Measurements from ENCODE around the gene TMEM117.

DNA sequence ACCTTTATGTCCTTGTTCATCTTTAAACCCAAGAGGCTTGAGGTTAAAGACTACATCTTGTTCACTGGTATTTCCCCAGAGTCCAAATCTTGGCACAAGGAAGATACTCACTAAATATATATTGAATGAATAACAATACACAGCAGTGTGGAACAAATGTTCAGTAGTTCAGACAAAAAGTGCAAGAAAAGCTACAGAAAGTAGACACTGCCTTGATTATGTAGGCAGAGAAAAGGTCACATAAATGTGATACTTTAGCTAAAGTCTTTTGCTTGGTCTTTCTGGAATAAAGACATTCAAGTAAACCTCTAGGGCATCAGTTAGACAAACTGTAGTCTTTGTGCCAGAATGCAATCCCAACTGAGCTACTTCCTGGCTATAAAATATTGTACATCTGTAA, 157.0 kb downstream of the TMEM117 start:
- TF ChIP-seq POLR2AphosphoS5 (IDR thresholded peaks at IDR 0.05) (no peak), EP300 (IDR thresholded peaks at IDR 0.05) (no peak)
- TF ChIP-seq, protein P1, sequence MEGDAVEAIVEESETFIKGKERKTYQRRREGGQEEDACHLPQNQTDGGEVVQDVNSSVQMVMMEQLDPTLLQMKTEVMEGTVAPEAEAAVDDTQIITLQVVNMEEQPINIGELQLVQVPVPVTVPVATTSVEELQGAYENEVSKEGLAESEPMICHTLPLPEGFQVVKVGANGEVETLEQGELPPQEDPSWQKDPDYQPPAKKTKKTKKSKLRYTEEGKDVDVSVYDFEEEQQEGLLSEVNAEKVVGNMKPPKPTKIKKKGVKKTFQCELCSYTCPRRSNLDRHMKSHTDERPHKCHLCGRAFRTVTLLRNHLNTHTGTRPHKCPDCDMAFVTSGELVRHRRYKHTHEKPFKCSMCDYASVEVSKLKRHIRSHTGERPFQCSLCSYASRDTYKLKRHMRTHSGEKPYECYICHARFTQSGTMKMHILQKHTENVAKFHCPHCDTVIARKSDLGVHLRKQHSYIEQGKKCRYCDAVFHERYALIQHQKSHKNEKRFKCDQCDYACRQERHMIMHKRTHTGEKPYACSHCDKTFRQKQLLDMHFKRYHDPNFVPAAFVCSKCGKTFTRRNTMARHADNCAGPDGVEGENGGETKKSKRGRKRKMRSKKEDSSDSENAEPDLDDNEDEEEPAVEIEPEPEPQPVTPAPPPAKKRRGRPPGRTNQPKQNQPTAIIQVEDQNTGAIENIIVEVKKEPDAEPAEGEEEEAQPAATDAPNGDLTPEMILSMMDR (IDR thresholded peaks at IDR 0.05) = no peak
